SJCRH30 (cell line): ENCODE measurements around the gene PSMC4. TPM values are rescaled to one million over a fixed set of nuclear protein-coding genes. Genes with fewer than 3 reads are reported as not detected.

Source experiments
- DNase-seq, 2 experiments: peaks; one replicate each; pipeline ENCODE4 v3.0.0-alpha.2; 2015 to 2020
- H3K27ac ChIP-seq: fragments of 250-450 bp; sonication (Bioruptor Pico); 2 replicates; pipeline ENCODE4 v1.5.1; 2020; ENCODE audit warnings: mild to moderate bottlenecking, moderate library complexity
- H3K27me3 ChIP-seq: fragments of 250-450 bp; sonication (Bioruptor Pico); 2 replicates; pipeline ENCODE4 v1.5.1; 2020; ENCODE audit warnings: mild to moderate bottlenecking, moderate library complexity
- H3K36me3 ChIP-seq: fragments of 250-450 bp; sonication (Bioruptor Pico); 2 replicates; pipeline ENCODE4 v1.5.1; 2020; ENCODE audit warnings: mild to moderate bottlenecking, moderate library complexity
- H3K4me1 ChIP-seq: fragments of 250-450 bp; sonication (Bioruptor Pico); 2 replicates; pipeline ENCODE4 v1.5.1; 2020; ENCODE audit warnings: mild to moderate bottlenecking, moderate library complexity
- H3K4me3 ChIP-seq: fragments of 250-450 bp; sonication (Bioruptor Pico); 2 replicates; pipeline ENCODE4 v1.5.1; 2020; ENCODE audit warnings: mild to moderate bottlenecking, moderate library complexity
- H3K9me3 ChIP-seq: fragments of 250-450 bp; sonication (Bioruptor Pico); replicated peaks from 2 replicates; pipeline ENCODE4 v1.5.1; 2020; ENCODE audit warnings: mild to moderate bottlenecking, moderate library complexity
- total RNA-seq: library from RNA; depleted of rRNA; stranded (reverse); fragments of >200 nt; shearing (Covaris generic); gene quantifications from 2 replicates; pipeline ENCODE4 v1.2.3, GENCODE V29; 2014; rRNA removed

Gene PSMC4
- 137 and 155 TPM in 2 replicates for total RNA-seq

GRCh38 chr19:39970675-39971379 is at the start of gene PSMC4:
Gene PSMC4 (plus strand): TSS chr19:39971165. CDS start chr19:39971203, 38 bp downstream.
- no peaks in the 10 kb centered on the region for H3K27me3 ChIP-seq
- H3K27ac ChIP-seq = peak within 1 kb of the TSS; percentile 78
- H3K4me3 ChIP-seq = peak within 1 kb of the TSS; percentile 71
- DNase-seq = peak; percentile 99 to 100
- no peaks in the 10 kb centered on the region for H3K9me3 ChIP-seq
- peaks cover 15% of the 10 kb centered on the region for H3K4me1 ChIP-seq
- peaks cover 33% of the 10 kb centered on the region for H3K36me3 ChIP-seq

GRCh38 chr19:39923862-39924261 is 47.1 kb upstream of the PSMC4 start:
- Histone ChIP-seq H3K4me1 (no peaks in the 10 kb centered on the region), H3K9me3 (0 out of 2 replicates have a peak, but pooled peaks cover 3% of the 10 kb centered on the region), H3K36me3 (no peaks in the 10 kb centered on the region), H3K4me3 (no peak overlapping the region), H3K27ac (no peak overlapping the region), H3K27me3 (no peaks in the 10 kb centered on the region; the same call in 1 of the 2 replicates)
- no peak for DNase-seq

- Histone ChIP-seq H3K27ac (no peak overlapping the region), H3K36me3 (no peaks in the 10 kb centered on the region), H3K27me3 (no peaks in the 10 kb centered on the region; the same call in 1 of the 2 replicates), H3K4me3 (no peak overlapping the region), H3K4me1 (no peaks in the 10 kb centered on the region), H3K9me3 (0 out of 2 replicates have a peak, but pooled peaks cover 3% of the 10 kb centered on the region)
- no peak for DNase-seq
Measured at GRCh38 chr19:39924389-39924788, 46.6 kb upstream of the PSMC4 start.

- Histone ChIP-seq H3K27me3 (no peaks in the 10 kb centered on the region; the same call in 1 of the 2 replicates), H3K9me3 (peaks cover 3% of the 10 kb centered on the region; the same call in 1 of the 2 replicates), H3K4me1 (no peaks in the 10 kb centered on the region), H3K36me3 (no peaks in the 10 kb centered on the region), H3K4me3 (no peak overlapping the region), H3K27ac (no peak overlapping the region)
- no peak for DNase-seq
Measured at GRCh38 chr19:39924952-39925351, 46.0 kb upstream of the PSMC4 start.

- H3K4me1 ChIP-seq = no peaks in the 10 kb centered on the region
- DNase-seq = no peak
Measured at GRCh38 chr19:39926170-39926760, 44.7 kb upstream of the PSMC4 start.

GRCh38 chr19:39927076-39927475 is 43.9 kb upstream of the PSMC4 start:
- Histone ChIP-seq H3K36me3 (no peaks in the 10 kb centered on the region), H3K27me3 (no peaks in the 10 kb centered on the region; the same call in 1 of the 2 replicates), H3K27ac (no peak overlapping the region), H3K4me1 (no peaks in the 10 kb centered on the region), H3K9me3 (peaks cover 3% of the 10 kb centered on the region; the same call in 1 of the 2 replicates), H3K4me3 (no peak overlapping the region)
- no peak for DNase-seq

More at GRCh38 chr19:39926170-39926760, 44.7 kb upstream of the PSMC4 start:
- no peaks in the 10 kb centered on the region for H3K36me3 ChIP-seq
- H3K4me3 ChIP-seq = no peak overlapping the region
- H3K27me3 ChIP-seq = no peaks in the 10 kb centered on the region; the same call in 1 of the 2 replicates
- no peak overlapping the region for H3K27ac ChIP-seq
- H3K9me3 ChIP-seq = peaks cover 3% of the 10 kb centered on the region; the same call in 1 of the 2 replicates

- H3K4me1 ChIP-seq = no peaks in the 10 kb centered on the region
- H3K27ac ChIP-seq = no peak overlapping the region
- no peak overlapping the region for H3K4me3 ChIP-seq
- no peaks in the 10 kb centered on the region; the same call in 1 of the 2 replicates for H3K27me3 ChIP-seq
- DNase-seq = no peak
- peaks cover 3% of the 10 kb centered on the region; the same call in 1 of the 2 replicates for H3K9me3 ChIP-seq
- no peaks in the 10 kb centered on the region for H3K36me3 ChIP-seq
Measured at GRCh38 chr19:39927524-39928356, 43.2 kb upstream of the PSMC4 start.

- Histone ChIP-seq H3K27me3 (no peaks in the 10 kb centered on the region; the same call in 1 of the 2 replicates), H3K4me1 (no peaks in the 10 kb centered on the region), H3K4me3 (no peak overlapping the region), H3K27ac (no peak overlapping the region), H3K9me3 (peaks cover 3% of the 10 kb centered on the region; the same call in 1 of the 2 replicates), H3K36me3 (no peaks in the 10 kb centered on the region)
- no peak for DNase-seq
Measured at GRCh38 chr19:39928357-39928725, 42.6 kb upstream of the PSMC4 start.

- Histone ChIP-seq H3K27me3 (no peaks in the 10 kb centered on the region; the same call in 1 of the 2 replicates), H3K9me3 (peaks cover 3% of the 10 kb centered on the region; the same call in 1 of the 2 replicates), H3K36me3 (no peaks in the 10 kb centered on the region), H3K27ac (no peak overlapping the region), H3K4me3 (no peak overlapping the region), H3K4me1 (no peaks in the 10 kb centered on the region)
- no peak for DNase-seq
Measured at GRCh38 chr19:39929750-39930149, 41.2 kb upstream of the PSMC4 start.

- Histone ChIP-seq H3K4me3 (no peak within 1 kb of the TSS), H3K27ac (no peak within 1 kb of the TSS), H3K4me1 (peaks cover 8% of the 10 kb centered on the region), H3K9me3 (no peaks in the 10 kb centered on the region; the same call in 1 of the 2 replicates), H3K36me3 (no peaks in the 10 kb centered on the region), H3K27me3 (peaks cover 5% of the 10 kb centered on the region; the same call in 1 of the 2 replicates)
- no peak for DNase-seq
Measured at GRCh38 chr19:39934584-39935363, 36.2 kb upstream of the PSMC4 start, which contains the start of gene FCGBP. Gene FCGBP (minus strand): TSS chr19:39934634.

GRCh38 chr19:39935364-39935661 is 35.7 kb upstream of the PSMC4 start:
- peaks cover 3% of the 10 kb centered on the region; the same call in 1 of the 2 replicates for H3K9me3 ChIP-seq
- H3K27ac ChIP-seq = no peak overlapping the region
- no peak for DNase-seq
- H3K27me3 ChIP-seq = peaks cover 5% of the 10 kb centered on the region; the same call in 1 of the 2 replicates
- H3K4me3 ChIP-seq = no peak overlapping the region
- peaks cover 8% of the 10 kb centered on the region for H3K4me1 ChIP-seq
- H3K36me3 ChIP-seq = no peaks in the 10 kb centered on the region

GRCh38 chr19:39936020-39936419 is 34.9 kb upstream of the PSMC4 start:
- peaks cover 6% of the 10 kb centered on the region; the same call in 1 of the 2 replicates for H3K9me3 ChIP-seq
- H3K36me3 ChIP-seq = no peaks in the 10 kb centered on the region
- no peak overlapping the region for H3K4me3 ChIP-seq
- H3K27ac ChIP-seq = no peak overlapping the region
- DNase-seq = peak; percentile 41 to 55
- H3K27me3 ChIP-seq = peaks cover 5% of the 10 kb centered on the region; the same call in 1 of the 2 replicates
- H3K4me1 ChIP-seq = peaks cover 8% of the 10 kb centered on the region

- Histone ChIP-seq H3K4me1 (peaks cover 10% of the 10 kb centered on the region), H3K36me3 (no peaks in the 10 kb centered on the region), H3K4me3 (no peak overlapping the region), H3K27ac (no peak overlapping the region), H3K27me3 (peaks cover 5% of the 10 kb centered on the region; the same call in 1 of the 2 replicates), H3K9me3 (peaks cover 6% of the 10 kb centered on the region; the same call in 1 of the 2 replicates)
- DNase-seq = no peak
Measured at GRCh38 chr19:39936622-39937021, 34.3 kb upstream of the PSMC4 start.
